CD4-positive, alpha-beta T cell (primary cell): ENCODE measurements around the gene BTRC. TPM values are rescaled to one million over a fixed set of nuclear protein-coding genes. Genes with fewer than 3 reads are reported as not detected.

Experiments
- ATAC-seq: fragments of 200-7000 bp; cut with Tn5 transposase; one replicate; pipeline ENCODE4 v1.10.0; 2022; ENCODE audit warnings: mild to moderate bottlenecking; ENCODE audit not compliant: poor library complexity
- CTCF ChIA-PET: fragments of 350-600 bp; sonication (Branson Sonifier 250); formaldehyde crosslinking; loops from one replicate; lab custom pipeline; 2021; ENCODE audit warnings: antibody characterized with exemption, inconsistent platforms; lab: Charles Lee
- POLR2A ChIA-PET: fragments of 350-600 bp; sonication (Branson Sonifier 250); formaldehyde crosslinking; loops from one replicate; lab custom pipeline; 2021; ENCODE audit warnings: antibody characterized with exemption, inconsistent platforms; lab: Charles Lee
- DNase-seq, 14 experiments: peaks; one replicate each; pipeline ENCODE4 v3.0.0-alpha.2; 2013 to 2020; ENCODE audit warnings: mixed read lengths in 2 of 14
- H3K27ac ChIP-seq, 2 donors: one replicate each; pipeline versions ENCODE4 v1.5.1 to v1.7.0; 2013; ENCODE audit warnings: low read length in 2 of 2, low read depth in 1 of 2, mild to moderate bottlenecking in 1 of 2
- H3K27me3 ChIP-seq, 2 experiments: 1 replicate in 1 of 2; 2 replicates in 1 of 2; pipeline versions ENCODE4 v1.6.1 to v1.7.0; 2013; ENCODE audit warnings: low read length in 2 of 2, control low read depth in 1 of 2, mild to moderate bottlenecking in 1 of 2, moderate library complexity in 1 of 2; ENCODE audit not compliant: insufficient read depth in 2 of 2, control insufficient read depth in 1 of 2
- H3K36me3 ChIP-seq: one replicate; pipeline ENCODE4 v1.6.1; 2013; ENCODE audit warnings: low read length, control low read depth; ENCODE audit not compliant: insufficient read depth
- H3K4me1 ChIP-seq: one replicate; pipeline ENCODE4 v1.6.1; 2013; ENCODE audit warnings: low read length, control low read depth; ENCODE audit not compliant: insufficient read depth
- H3K4me3 ChIP-seq: one replicate; pipeline ENCODE4 v1.5.1; 2013; ENCODE audit warnings: mild to moderate bottlenecking, low read length, moderate library complexity
- H3K9me3 ChIP-seq, 2 experiments: 1 replicate in 1 of 2; 2 replicates in 1 of 2; pipeline versions ENCODE4 v1.6.1 to v1.7.0; 2013; ENCODE audit warnings: low read length in 2 of 2, mild to moderate bottlenecking in 2 of 2, control low read depth in 1 of 2, moderate library complexity in 1 of 2; ENCODE audit not compliant: control insufficient read depth in 1 of 2, insufficient read depth in 1 of 2
- H3K27ac Mint-ChIP-seq: one replicate; pipeline ENCODE4 v1.8.0; 2020; ENCODE audit warnings: mixed read lengths
- H3K27me3 Mint-ChIP-seq: one replicate; pipeline ENCODE4 v1.8.0; 2021; ENCODE audit warnings: mixed read lengths
- H3K36me3 Mint-ChIP-seq: one replicate; pipeline ENCODE4 v1.8.0; 2021; ENCODE audit warnings: low read depth, mixed read lengths
- H3K4me1 Mint-ChIP-seq: one replicate; pipeline ENCODE4 v1.8.0; 2021; ENCODE audit warnings: low read depth, mixed read lengths
- H3K4me3 Mint-ChIP-seq: one replicate; pipeline ENCODE4 v1.8.0; 2020; ENCODE audit warnings: mild to moderate bottlenecking, mixed read lengths
- H3K9me3 Mint-ChIP-seq: one replicate; pipeline ENCODE4 v1.8.0; 2020; ENCODE audit warnings: mixed read lengths
- CTCF ChIP-seq: fragments of 200-600 bp; IDR thresholded peaks from one replicate; pipeline ENCODE4 v1.8.0; 2022; ENCODE audit warnings: antibody characterized with exemption, mild to moderate bottlenecking
- intact Hi-C, 2 experiments: fragments of 100-400 bp; cut with DNase I in 1 of 2; cut with micrococcal nuclease in 1 of 2; formaldehyde crosslinking; loops; one replicate each; pipeline versions ENCODE4 v1.15.1 to v1.9.0; 2023 to 2025; cut with DNase I, micrococcal nuclease
- total RNA-seq, 174 experiments: library from RNA in 2 of 174; stranded (reverse) in 2 of 174; gene quantifications; one replicate each; pipeline ENCODE4 v1.2.3 and lab custom pipeline; 2021 to 2026

The BTRC gene
- total RNA-seq, 2 experiments from 2014 or later: 13.1 to 13.2 TPM

DNA sequence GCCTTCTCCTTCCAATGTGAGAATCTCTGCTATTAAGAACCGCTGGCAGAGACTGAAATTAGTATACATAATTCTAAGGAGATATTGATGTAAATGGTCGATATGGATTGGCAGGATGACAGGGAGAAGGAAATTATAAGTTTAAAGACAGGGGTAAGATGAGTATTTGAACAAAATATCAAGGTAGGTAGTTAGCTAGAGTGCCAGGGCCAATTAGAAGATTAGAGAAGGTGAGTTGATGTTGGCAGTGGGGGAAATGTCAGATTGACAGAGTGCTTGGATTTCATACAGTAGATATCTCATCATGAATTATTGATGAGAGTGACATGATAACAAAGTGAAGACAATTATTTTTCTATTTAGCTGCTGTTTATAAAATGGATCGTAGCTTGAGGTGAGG lies 74.1 kb downstream of the BTRC start:
- no peaks in the 10 kb centered on the region for H3K36me3 ChIP-seq
- ChIA-PET POLR2A (no interaction called here), CTCF (no interaction called here)
- no peak overlapping the region for H3K27ac ChIP-seq
- TF ChIP-seq CTCF: no peak
- intact Hi-C loops: no loop called here
- Mint-ChIP-seq H3K9me3 (no peaks in the 10 kb centered on the region), H3K27ac (no peak overlapping the region), H3K4me1 (peaks cover 29% of the 10 kb centered on the region), H3K27me3 (no peaks in the 10 kb centered on the region), H3K4me3 (no peak overlapping the region), H3K36me3 (peaks cover 12% of the 10 kb centered on the region)
- no peak for ATAC-seq
- no peaks in the 10 kb centered on the region for H3K9me3 ChIP-seq
- H3K27me3 ChIP-seq: no peaks in the 10 kb centered on the region
- no peak for DNase-seq
- no peaks in the 10 kb centered on the region for H3K4me1 ChIP-seq
- no peak overlapping the region for H3K4me3 ChIP-seq

GRCh38 chr10:101429423-101429822 lies 75.5 kb downstream of the BTRC start:
- ChIA-PET CTCF (no interaction called here), POLR2A (no interaction called here)
- no peaks in the 10 kb centered on the region for H3K9me3 ChIP-seq
- Mint-ChIP-seq H3K9me3 (no peaks in the 10 kb centered on the region), H3K27me3 (no peaks in the 10 kb centered on the region), H3K4me3 (no peak overlapping the region), H3K36me3 (peaks cover 12% of the 10 kb centered on the region), H3K27ac (no peak overlapping the region), H3K4me1 (peaks cover 30% of the 10 kb centered on the region)
- DNase-seq (no peak), ATAC-seq (no peak)
- no peaks in the 10 kb centered on the region for H3K4me1 ChIP-seq
- intact Hi-C loops: no loop called here
- TF ChIP-seq CTCF: no peak
- H3K4me3 ChIP-seq: no peak overlapping the region
- H3K36me3 ChIP-seq: no peaks in the 10 kb centered on the region
- no peaks in the 10 kb centered on the region for H3K27me3 ChIP-seq
- no peak overlapping the region for H3K27ac ChIP-seq

DNA sequence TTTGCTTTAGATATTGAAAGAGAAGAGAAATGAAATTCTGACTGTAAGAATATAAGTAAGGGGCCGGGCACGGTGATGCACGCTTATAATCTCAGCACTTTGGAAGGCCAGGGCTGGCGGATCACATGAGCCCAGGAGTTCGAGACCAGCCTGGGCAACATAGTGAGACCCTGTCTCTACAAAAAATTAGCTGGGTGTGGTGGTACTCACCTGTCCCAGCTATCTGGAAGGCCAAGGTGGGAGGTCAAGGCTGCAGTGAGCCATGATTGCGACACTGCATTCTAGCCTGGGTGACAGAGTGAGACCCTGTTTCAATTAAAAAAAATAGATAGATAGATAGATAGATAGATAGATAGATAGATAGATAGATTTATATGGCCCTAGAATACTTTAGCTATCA lies 82.3 kb downstream of the BTRC start:
- POLR2A ChIA-PET: no interaction called here
- CTCF ChIA-PET: interaction anchor here (1.5 kb wide), 1 partner anchor 9 kb away, joined by 3 read pairs; no protein-coding TSS in a partner anchor
- ATAC-seq (no peak), DNase-seq (no peak)
- H3K27me3 ChIP-seq: no peaks in the 10 kb centered on the region
- H3K4me1 Mint-ChIP-seq: peaks cover 5% of the 10 kb centered on the region
- H3K9me3 ChIP-seq: no peaks in the 10 kb centered on the region
- H3K4me3 Mint-ChIP-seq: no peak overlapping the region
- H3K4me3 ChIP-seq: no peak overlapping the region
- no peak for TF ChIP-seq CTCF
- no peak overlapping the region for H3K27ac Mint-ChIP-seq
- intact Hi-C loops: no loop called here
- H3K36me3 ChIP-seq: no peaks in the 10 kb centered on the region
- no peaks in the 10 kb centered on the region for H3K27me3 Mint-ChIP-seq
- H3K27ac ChIP-seq: no peak overlapping the region
- no peaks in the 10 kb centered on the region for H3K9me3 Mint-ChIP-seq
- peaks cover 12% of the 10 kb centered on the region for H3K36me3 Mint-ChIP-seq
- no peaks in the 10 kb centered on the region for H3K4me1 ChIP-seq
